OCI-LY7 (cell line): ENCODE measurements around the gene VPS35L.

Source experiments
- EZH2phosphoT487 ChIP-seq: fragments of 200-600 bp; sonication (generic); IDR thresholded peaks from 2 replicates; pipeline ENCODE4 v1.6.1; 2018; ENCODE audit warnings: low read depth, borderline replicate concordance, mild to moderate bottlenecking, mixed run types, antibody characterized with exemption, low read length, moderate library complexity, mixed read lengths
- TF ChIP-seq, protein P1 (sequence below): fragments of 200-600 bp; sonication (generic); conservative IDR thresholded peaks from 2 replicates; pipeline ENCODE4 v1.5.1; 2014; ENCODE audit warnings: mild to moderate bottlenecking, antibody characterized with exemption, low read length, moderate library complexity, mixed read lengths

DNA sequence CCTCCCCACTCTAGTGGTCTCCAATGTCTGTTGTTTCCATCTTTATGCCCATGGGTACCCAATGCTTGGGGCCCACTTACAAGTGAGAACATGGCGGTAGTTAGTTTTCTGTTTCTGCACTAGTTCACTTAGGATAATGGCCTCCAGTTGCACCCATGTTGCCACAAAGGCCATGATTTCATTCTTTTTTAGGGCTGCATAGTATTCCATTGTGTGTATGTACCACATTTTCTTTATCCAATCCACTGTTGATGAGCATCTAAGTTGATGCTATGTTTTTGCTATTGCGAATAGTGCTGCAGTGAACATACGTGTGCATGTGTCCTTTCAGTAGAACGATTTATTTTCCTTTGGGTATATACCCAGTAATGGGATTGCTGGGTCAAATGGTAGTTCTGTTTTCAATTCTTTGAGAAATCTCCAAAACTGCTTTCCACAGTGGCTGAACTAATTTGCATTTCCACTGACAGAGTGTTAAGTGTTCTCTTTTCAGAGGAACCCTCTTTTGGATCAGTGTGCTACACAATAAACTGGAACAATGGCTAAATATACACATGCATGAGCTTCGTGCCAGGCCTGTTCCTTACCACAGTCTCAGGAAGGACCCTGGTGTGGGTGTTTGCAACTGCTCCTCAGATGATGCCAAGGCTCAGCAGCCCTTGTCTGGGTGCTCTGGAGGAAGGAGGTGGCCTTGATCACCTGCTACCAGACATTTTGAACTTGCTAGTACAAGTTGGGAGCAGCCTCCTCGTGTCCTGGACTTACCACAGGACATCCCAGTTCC is 128.1 kb downstream of the VPS35L start:
- TF ChIP-seq, protein P1, sequence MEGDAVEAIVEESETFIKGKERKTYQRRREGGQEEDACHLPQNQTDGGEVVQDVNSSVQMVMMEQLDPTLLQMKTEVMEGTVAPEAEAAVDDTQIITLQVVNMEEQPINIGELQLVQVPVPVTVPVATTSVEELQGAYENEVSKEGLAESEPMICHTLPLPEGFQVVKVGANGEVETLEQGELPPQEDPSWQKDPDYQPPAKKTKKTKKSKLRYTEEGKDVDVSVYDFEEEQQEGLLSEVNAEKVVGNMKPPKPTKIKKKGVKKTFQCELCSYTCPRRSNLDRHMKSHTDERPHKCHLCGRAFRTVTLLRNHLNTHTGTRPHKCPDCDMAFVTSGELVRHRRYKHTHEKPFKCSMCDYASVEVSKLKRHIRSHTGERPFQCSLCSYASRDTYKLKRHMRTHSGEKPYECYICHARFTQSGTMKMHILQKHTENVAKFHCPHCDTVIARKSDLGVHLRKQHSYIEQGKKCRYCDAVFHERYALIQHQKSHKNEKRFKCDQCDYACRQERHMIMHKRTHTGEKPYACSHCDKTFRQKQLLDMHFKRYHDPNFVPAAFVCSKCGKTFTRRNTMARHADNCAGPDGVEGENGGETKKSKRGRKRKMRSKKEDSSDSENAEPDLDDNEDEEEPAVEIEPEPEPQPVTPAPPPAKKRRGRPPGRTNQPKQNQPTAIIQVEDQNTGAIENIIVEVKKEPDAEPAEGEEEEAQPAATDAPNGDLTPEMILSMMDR: no peak
- no peak for TF ChIP-seq EZH2phosphoT487
